HG02588 (cell line): ENCODE results near the gene FAM171A1.
"Not testable (repeated sequence)": the region's sequence is repeated elsewhere in the genome, so short reads cannot be mapped to it uniquely, and the experiment has no call there.

ENCODE experiments used
- ATAC-seq: cut with Tn5 transposase; IDR thresholded peaks from one replicate; pipeline ENCODE4 v1.9.1; 2021; ENCODE audit warnings: mild to moderate bottlenecking, moderate library complexity; ENCODE audit not compliant: unreplicated experiment

The FAM171A1 gene

GRCh38 chr10:15321431-15322341 is 49.4 kb downstream of the FAM171A1 start:
- no peak for ATAC-seq

- ATAC-seq = no peak
Measured at GRCh38 chr10:15320522-15321203, 50.4 kb downstream of the FAM171A1 start.

- ATAC-seq = no peak
Measured at GRCh38 chr10:15320118-15320517, 51.0 kb downstream of the FAM171A1 start.

GRCh38 chr10:15316871-15317464 is 54.1 kb downstream of the FAM171A1 start:
- ATAC-seq = no peak

- ATAC-seq = no peak
Measured at GRCh38 chr10:15316145-15316544, 54.9 kb downstream of the FAM171A1 start.

- no peak for ATAC-seq
Measured at GRCh38 chr10:15315286-15315685, 55.8 kb downstream of the FAM171A1 start.

GRCh38 chr10:15314482-15315045 is 56.5 kb downstream of the FAM171A1 start:
- no peak for ATAC-seq

GRCh38 chr10:15313843-15314242 is 57.2 kb downstream of the FAM171A1 start:
- no peak for ATAC-seq

- no peak for ATAC-seq
Measured at GRCh38 chr10:15313047-15313446, 58.0 kb downstream of the FAM171A1 start.

- no peak for ATAC-seq
Measured at GRCh38 chr10:15311569-15312280, 59.4 kb downstream of the FAM171A1 start.

- no peak for ATAC-seq
Measured at GRCh38 chr10:15310776-15311568, 60.1 kb downstream of the FAM171A1 start.

GRCh38 chr10:15309221-15309620 is 61.9 kb downstream of the FAM171A1 start:
- ATAC-seq = no peak

GRCh38 chr10:15306735-15307280 is 64.3 kb downstream of the FAM171A1 start:
- ATAC-seq = no peak

- ATAC-seq = no peak
Measured at GRCh38 chr10:15305634-15306033, 65.5 kb downstream of the FAM171A1 start.

- no peak for ATAC-seq
Measured at GRCh38 chr10:15305161-15305560, 65.9 kb downstream of the FAM171A1 start.

GRCh38 chr10:15302188-15302956 is 68.7 kb downstream of the FAM171A1 start:
- not testable (repeated sequence) for ATAC-seq

- no peak for ATAC-seq
Measured at GRCh38 chr10:15300697-15301096, 70.4 kb downstream of the FAM171A1 start.

- no peak for ATAC-seq
Measured at GRCh38 chr10:15300145-15300544, 70.9 kb downstream of the FAM171A1 start.

- no peak for ATAC-seq
Measured at GRCh38 chr10:15296701-15297100, 74.4 kb downstream of the FAM171A1 start.
